ENCODE measurements around the gene PTPRG. TPM values are rescaled to one million over a fixed set of nuclear protein-coding genes. Genes with fewer than 3 reads are reported as not detected.

The PTPRG gene
- total and polyA plus RNA-seq, 2 experiments from 2014 or later: 24.4 to 131 TPM

DNA sequence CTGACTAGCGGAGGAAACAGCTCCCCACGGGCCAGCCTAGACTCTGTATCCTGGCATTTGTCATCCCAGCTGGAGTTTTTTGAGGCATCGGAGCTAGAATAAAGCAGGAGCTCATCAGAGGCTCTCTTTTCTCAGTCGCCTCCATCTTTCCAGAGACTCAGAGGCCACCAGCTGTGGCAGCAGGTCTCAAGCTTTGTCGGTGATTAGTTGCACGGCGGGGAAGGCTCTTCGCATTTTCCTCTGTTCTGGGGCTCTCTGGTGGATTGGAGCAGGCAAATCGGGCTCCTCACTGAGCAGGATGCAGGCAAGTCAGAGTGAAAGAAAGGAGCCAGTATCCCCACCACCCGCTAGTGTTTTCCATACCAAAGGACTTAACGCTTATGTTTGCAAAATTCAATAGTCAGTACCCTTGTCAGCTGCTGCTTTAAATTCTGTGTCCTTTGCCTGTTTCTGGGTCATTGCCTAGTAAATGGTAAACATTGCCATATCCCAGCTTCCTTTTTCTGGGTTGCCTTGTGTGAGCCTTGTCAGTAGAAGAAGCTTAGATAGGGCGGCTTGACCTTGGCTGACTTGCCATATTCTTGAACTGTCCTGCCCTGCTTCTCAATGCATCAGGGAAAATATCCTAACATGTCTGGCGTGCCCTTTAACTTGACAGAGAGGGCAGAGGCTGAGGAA is 127.1 kb downstream of the PTPRG start:
- ATAC-seq (peak; percentile 92), DNase-seq (ENCODE audit: low spot score) (peak; percentile 97)
- H3K4me1 ChIP-seq (ENCODE audit: insufficient read depth): peaks cover 93% of the 10 kb centered on the region
- H3K4me3 Mint-ChIP-seq: peak overlapping the region; percentile 49; the same call in 2 of the 3 replicates
- H3K36me3 Mint-ChIP-seq (ENCODE audit: low read depth): peaks cover 18% of the 10 kb centered on the region
- H3K27me3 Mint-ChIP-seq (ENCODE audit: insufficient read depth, low read depth, poor library complexity): peaks cover 22% of the 10 kb centered on the region
- no peaks in the 10 kb centered on the region for H3K9me2 ChIP-seq (ENCODE audit: insufficient read depth)
- peak overlapping the region; percentile 55 for H3K4me2 ChIP-seq
- H3K36me3 ChIP-seq (ENCODE audit: insufficient read depth): no peaks in the 10 kb centered on the region
- peaks cover 7% of the 10 kb centered on the region for H3F3A ChIP-seq (replicated peaks; ENCODE audit: low read depth)
- TF ChIP-seq, protein P1, sequence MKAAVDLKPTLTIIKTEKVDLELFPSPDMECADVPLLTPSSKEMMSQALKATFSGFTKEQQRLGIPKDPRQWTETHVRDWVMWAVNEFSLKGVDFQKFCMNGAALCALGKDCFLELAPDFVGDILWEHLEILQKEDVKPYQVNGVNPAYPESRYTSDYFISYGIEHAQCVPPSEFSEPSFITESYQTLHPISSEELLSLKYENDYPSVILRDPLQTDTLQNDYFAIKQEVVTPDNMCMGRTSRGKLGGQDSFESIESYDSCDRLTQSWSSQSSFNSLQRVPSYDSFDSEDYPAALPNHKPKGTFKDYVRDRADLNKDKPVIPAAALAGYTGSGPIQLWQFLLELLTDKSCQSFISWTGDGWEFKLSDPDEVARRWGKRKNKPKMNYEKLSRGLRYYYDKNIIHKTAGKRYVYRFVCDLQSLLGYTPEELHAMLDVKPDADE (IDR thresholded peaks at IDR 0.05): peak; percentile 29; the same call in 1 of the 2 replicates
- TF ChIP-seq CREB1 (CRISPR knock-in tag; IDR thresholded peaks at IDR 0.05; ENCODE audit: low read depth) (0 out of 2 replicates have a peak, but pooled peaks have one; percentile 46), ZNF114 (CRISPR knock-in tag; IDR thresholded peaks at IDR 0.05) (0 out of 2 replicates have a peak, but pooled peaks have one; percentile 5), STAT1 (IDR thresholded peaks at IDR 0.05; ENCODE audit: unreplicated experiment) (no peak), EZH2 (IDR thresholded peaks at IDR 0.05; ENCODE audit: low read depth, unreplicated experiment) (no peak), POLR2AphosphoS5 (IDR thresholded peaks at IDR 0.05; ENCODE audit: low read depth) (peak; percentile 17; the same call in 1 of the 2 replicates), NANOG (IDR thresholded peaks at IDR 0.05; ENCODE audit: borderline replicate concordance) (peak; percentile 85)
- TF ChIP-seq, protein P2, sequence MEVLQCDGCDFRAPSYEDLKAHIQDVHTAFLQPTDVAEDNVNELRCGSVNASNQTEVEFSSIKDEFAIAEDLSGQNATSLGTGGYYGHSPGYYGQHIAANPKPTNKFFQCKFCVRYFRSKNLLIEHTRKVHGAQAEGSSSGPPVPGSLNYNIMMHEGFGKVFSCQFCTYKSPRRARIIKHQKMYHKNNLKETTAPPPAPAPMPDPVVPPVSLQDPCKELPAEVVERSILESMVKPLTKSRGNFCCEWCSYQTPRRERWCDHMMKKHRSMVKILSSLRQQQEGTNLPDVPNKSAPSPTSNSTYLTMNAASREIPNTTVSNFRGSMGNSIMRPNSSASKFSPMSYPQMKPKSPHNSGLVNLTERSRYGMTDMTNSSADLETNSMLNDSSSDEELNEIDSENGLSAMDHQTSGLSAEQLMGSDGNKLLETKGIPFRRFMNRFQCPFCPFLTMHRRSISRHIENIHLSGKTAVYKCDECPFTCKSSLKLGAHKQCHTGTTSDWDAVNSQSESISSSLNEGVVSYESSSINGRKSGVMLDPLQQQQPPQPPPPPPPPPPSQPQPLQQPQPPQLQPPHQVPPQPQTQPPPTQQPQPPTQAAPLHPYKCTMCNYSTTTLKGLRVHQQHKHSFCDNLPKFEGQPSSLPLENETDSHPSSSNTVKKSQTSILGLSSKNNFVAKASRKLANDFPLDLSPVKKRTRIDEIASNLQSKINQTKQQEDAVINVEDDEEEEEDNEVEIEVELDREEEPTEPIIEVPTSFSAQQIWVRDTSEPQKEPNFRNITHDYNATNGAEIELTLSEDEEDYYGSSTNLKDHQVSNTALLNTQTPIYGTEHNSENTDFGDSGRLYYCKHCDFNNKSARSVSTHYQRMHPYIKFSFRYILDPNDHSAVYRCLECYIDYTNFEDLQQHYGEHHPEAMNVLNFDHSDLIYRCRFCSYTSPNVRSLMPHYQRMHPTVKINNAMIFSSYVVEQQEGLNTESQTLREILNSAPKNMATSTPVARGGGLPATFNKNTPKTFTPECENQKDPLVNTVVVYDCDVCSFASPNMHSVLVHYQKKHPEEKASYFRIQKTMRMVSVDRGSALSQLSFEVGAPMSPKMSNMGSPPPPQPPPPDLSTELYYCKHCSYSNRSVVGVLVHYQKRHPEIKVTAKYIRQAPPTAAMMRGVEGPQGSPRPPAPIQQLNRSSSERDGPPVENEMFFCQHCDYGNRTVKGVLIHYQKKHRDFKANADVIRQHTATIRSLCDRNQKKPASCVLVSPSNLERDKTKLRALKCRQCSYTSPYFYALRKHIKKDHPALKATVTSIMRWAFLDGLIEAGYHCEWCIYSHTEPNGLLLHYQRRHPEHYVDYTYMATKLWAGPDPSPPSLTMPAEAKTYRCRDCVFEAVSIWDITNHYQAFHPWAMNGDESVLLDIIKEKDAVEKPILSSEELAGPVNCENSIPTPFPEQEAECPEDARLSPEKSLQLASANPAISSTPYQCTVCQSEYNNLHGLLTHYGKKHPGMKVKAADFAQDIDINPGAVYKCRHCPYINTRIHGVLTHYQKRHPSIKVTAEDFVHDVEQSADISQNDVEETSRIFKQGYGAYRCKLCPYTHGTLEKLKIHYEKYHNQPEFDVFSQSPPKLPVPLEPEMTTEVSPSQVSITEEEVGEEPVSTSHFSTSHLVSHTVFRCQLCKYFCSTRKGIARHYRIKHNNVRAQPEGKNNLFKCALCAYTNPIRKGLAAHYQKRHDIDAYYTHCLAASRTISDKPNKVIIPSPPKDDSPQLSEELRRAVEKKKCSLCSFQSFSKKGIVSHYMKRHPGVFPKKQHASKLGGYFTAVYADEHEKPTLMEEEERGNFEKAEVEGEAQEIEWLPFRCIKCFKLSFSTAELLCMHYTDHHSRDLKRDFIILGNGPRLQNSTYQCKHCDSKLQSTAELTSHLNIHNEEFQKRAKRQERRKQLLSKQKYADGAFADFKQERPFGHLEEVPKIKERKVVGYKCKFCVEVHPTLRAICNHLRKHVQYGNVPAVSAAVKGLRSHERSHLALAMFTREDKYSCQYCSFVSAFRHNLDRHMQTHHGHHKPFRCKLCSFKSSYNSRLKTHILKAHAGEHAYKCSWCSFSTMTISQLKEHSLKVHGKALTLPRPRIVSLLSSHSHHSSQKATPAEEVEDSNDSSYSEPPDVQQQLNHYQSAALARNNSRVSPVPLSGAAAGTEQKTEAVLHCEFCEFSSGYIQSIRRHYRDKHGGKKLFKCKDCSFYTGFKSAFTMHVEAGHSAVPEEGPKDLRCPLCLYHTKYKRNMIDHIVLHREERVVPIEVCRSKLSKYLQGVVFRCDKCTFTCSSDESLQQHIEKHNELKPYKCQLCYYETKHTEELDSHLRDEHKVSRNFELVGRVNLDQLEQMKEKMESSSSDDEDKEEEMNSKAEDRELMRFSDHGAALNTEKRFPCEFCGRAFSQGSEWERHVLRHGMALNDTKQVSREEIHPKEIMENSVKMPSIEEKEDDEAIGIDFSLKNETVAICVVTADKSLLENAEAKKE (CRISPR knock-in tag; IDR thresholded peaks at IDR 0.05): peak; percentile 89
- H3K27me3 ChIP-seq (ENCODE audit: insufficient read depth): no peaks in the 10 kb centered on the region
- H2AFZ ChIP-seq: no peak overlapping the region
- H3K9me3 Mint-ChIP-seq: no peaks in the 10 kb centered on the region
- peaks cover 84% of the 10 kb centered on the region for H3K79me2 ChIP-seq (replicated peaks; ENCODE audit: insufficient read depth)
- peak overlapping the region; percentile 89 for H3K27ac Mint-ChIP-seq
- no peaks in the 10 kb centered on the region for H4K20me1 ChIP-seq (replicated peaks; ENCODE audit: insufficient read depth)
- peaks cover 94% of the 10 kb centered on the region for H3K4me1 Mint-ChIP-seq
- peak overlapping the region; percentile 93 for H3K27ac ChIP-seq (ENCODE audit: low read depth)
- peak overlapping the region; percentile 22 for H3K4me3 ChIP-seq

All from GM23338 (cell line).